Lung (tissue), 12 donors: Measurements from ENCODE around the gene TLE6. TPM values are rescaled to one million over a fixed set of nuclear protein-coding genes. Genes with fewer than 3 reads are reported as not detected.

Experiments used
- ATAC-seq: fragments of 200-7000 bp; cut with Tn5 transposase; one replicate; pipeline ENCODE4 v1.9.1; 2020; ENCODE audit warnings: moderate number of reproducible peaks; ENCODE audit not compliant: insufficient read depth, low FRiP score
- DNase-seq, 3 donors: peaks; one replicate each; pipeline ENCODE4 v3.0.0-alpha.2; 2013 to 2017
- H3K27ac ChIP-seq, 2 donors: one replicate each; pipeline ENCODE4 v1.5.1; 2013; ENCODE audit warnings: mild to moderate bottlenecking in 2 of 2, moderate library complexity in 2 of 2, control low read depth in 1 of 2, inconsistent platforms in 1 of 2, low read depth in 1 of 2, low read length in 1 of 2
- H3K27me3 ChIP-seq, 3 donors: one replicate each; pipeline ENCODE4 v1.5.1; 2013; ENCODE audit warnings: low read length in 2 of 3; ENCODE audit not compliant: control insufficient read depth in 3 of 3, insufficient read depth in 3 of 3
- H3K36me3 ChIP-seq, 4 donors: one replicate each; pipeline ENCODE4 v1.5.1; 2013; ENCODE audit warnings: low read length in 4 of 4, mild to moderate bottlenecking in 1 of 4, moderate library complexity in 1 of 4; ENCODE audit not compliant: control insufficient read depth in 4 of 4, insufficient read depth in 4 of 4
- H3K4me1 ChIP-seq, 5 donors: one replicate each; pipeline ENCODE4 v1.5.1; 2013; ENCODE audit warnings: low read length in 5 of 5, mild to moderate bottlenecking in 2 of 5, moderate library complexity in 1 of 5; ENCODE audit not compliant: control insufficient read depth in 5 of 5, insufficient read depth in 5 of 5
- H3K4me3 ChIP-seq: one replicate; pipeline ENCODE4 v1.5.1; 2013; ENCODE audit warnings: mild to moderate bottlenecking, control low read depth, moderate library complexity
- H3K9ac ChIP-seq, 2 donors: one replicate each; pipeline ENCODE4 v1.5.1; 2013; ENCODE audit warnings: low read length in 2 of 2, control low read depth in 1 of 2; ENCODE audit not compliant: insufficient read depth in 1 of 2
- H3K9me3 ChIP-seq, 4 donors: one replicate each; pipeline ENCODE4 v1.5.1; 2013; ENCODE audit warnings: low read length in 3 of 4, mild to moderate bottlenecking in 1 of 4, moderate library complexity in 1 of 4; ENCODE audit not compliant: control insufficient read depth in 4 of 4, insufficient read depth in 3 of 4
- WGBS, 2 donors: extraction: QIAGEN DNeasy Blood & Tissue Kit; methylation state at CpG; one replicate each; pipeline ENCODE4 v1.1.7; 2013; 5-methylcytosine and 5-hydroxymethylcytosine counted together
- polyA plus RNA-seq, 2 donors: library from polyadenylated mRNA; stranded (reverse); fragments of 200-250 nt; gene quantifications; one replicate each; pipeline ENCODE4 v1.2.1, GENCODE V29; 2013
- total RNA-seq, 2 donors: library from RNA; depleted of rRNA in 1 of 2; stranded (reverse); fragments of >200 nt in 1 of 2; gene quantifications; one replicate each; pipeline ENCODE4 v1.2.1, GENCODE V29; 2014 to 2021
- TF ChIP-seq, protein P1 (sequence below): IDR thresholded peaks from 2 replicates; pipeline ENCODE4 v1.5.1; 2012; ENCODE audit warnings: mild to moderate bottlenecking; ENCODE audit errors: control extremely low read depth, extremely low read depth
- donor health status: control.
- donor health status: control.
- donor health status: Bipolar disorder and iron deficiency.
- donor health status: healthy.
- donor health status: DM: yes; HTN: yes; CAD: no.

The TLE6 gene
- total and polyA plus RNA-seq, 4 donors: 6.1 to 8.8 (median 7.2) TPM

DNA sequence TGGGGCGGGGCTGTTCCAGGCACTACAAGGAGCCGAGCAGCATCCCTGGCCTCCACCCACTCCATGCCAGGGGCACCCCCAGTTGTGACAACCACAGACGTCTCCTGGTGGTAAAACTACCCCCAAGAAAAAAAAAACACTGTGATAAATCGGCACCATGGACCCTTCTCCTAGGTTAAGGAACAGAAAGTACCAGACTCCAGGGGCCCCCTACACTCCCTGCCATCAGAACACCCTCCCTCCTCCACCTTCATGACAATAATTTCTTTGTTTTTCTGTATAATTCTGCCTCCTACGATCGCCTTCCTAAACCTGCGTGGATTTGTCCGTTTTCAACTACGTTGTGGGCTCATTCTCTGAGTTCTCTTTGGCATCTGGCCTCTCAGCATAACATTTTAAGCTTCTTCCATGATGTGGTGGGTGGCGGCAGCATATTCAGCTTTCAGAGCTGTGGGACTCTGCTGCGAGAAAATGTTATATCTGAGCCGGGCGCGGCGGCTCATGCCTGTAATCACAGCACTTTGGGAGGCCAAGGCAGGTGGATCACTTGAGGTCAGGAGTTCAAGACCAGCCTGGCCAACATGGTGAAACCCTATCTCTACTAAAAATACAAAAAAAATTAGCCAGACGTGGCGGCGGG is 43.1 kb downstream of the TLE6 start:
- DNase-seq (no peak), ATAC-seq (no peak)
- Histone ChIP-seq H3K27ac (no peak overlapping the region), H3K9me3 (no peaks in the 10 kb centered on the region), H3K4me3 (no peak overlapping the region), H3K36me3 (peaks cover 0 to 13% (median 8%) of the 10 kb centered on the region in 4 donors), H3K9ac (no peak overlapping the region), H3K27me3 (no peaks in the 10 kb centered on the region), H3K4me1 (peaks cover 0 to 9% (median 0%) of the 10 kb centered on the region in 5 donors)
- TF ChIP-seq, protein P1, sequence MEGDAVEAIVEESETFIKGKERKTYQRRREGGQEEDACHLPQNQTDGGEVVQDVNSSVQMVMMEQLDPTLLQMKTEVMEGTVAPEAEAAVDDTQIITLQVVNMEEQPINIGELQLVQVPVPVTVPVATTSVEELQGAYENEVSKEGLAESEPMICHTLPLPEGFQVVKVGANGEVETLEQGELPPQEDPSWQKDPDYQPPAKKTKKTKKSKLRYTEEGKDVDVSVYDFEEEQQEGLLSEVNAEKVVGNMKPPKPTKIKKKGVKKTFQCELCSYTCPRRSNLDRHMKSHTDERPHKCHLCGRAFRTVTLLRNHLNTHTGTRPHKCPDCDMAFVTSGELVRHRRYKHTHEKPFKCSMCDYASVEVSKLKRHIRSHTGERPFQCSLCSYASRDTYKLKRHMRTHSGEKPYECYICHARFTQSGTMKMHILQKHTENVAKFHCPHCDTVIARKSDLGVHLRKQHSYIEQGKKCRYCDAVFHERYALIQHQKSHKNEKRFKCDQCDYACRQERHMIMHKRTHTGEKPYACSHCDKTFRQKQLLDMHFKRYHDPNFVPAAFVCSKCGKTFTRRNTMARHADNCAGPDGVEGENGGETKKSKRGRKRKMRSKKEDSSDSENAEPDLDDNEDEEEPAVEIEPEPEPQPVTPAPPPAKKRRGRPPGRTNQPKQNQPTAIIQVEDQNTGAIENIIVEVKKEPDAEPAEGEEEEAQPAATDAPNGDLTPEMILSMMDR: no peak
- WGBS, 2 donors: 90 to 92% methylated on average over 18 of the region's 18 CpGs

DNA sequence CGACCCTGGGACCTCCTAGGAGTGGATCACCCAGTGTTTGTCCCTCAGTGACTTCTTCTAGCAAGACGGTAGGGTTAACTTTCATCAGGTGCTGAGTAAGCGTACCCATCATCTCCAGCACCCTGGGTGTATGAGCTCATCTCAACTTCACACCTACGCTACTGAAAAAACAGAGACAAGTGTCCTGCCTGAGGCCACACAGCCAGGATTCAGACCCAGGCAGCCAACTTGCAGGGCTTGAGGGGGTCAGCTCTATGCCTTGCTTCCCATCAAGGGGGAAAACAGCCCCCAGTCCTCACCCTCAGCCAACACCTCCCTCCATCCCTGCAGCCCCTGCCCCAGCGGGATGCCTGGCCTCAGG is 47.1 kb downstream of the TLE6 start:
- Histone ChIP-seq H3K4me1 (peaks cover 0 to 22% (median 3%) of the 10 kb centered on the region in 5 donors), H3K9ac (peak overlapping the region in 1 of 2 donors; percentile 49), H3K9me3 (peaks cover 0 to under 1% (median 0%) of the 10 kb centered on the region in 4 donors), H3K27me3 (no peaks in the 10 kb centered on the region), H3K36me3 (peaks cover 0 to 20% (median 8%) of the 10 kb centered on the region in 4 donors), H3K4me3 (no peak overlapping the region), H3K27ac (no peak overlapping the region)
- DNase-seq: no peak
- 46 to 63% methylated on average over 5 of the region's 5 CpGs for WGBS, 2 donors
- ATAC-seq: no peak
- TF ChIP-seq, protein P1: no peak

DNA sequence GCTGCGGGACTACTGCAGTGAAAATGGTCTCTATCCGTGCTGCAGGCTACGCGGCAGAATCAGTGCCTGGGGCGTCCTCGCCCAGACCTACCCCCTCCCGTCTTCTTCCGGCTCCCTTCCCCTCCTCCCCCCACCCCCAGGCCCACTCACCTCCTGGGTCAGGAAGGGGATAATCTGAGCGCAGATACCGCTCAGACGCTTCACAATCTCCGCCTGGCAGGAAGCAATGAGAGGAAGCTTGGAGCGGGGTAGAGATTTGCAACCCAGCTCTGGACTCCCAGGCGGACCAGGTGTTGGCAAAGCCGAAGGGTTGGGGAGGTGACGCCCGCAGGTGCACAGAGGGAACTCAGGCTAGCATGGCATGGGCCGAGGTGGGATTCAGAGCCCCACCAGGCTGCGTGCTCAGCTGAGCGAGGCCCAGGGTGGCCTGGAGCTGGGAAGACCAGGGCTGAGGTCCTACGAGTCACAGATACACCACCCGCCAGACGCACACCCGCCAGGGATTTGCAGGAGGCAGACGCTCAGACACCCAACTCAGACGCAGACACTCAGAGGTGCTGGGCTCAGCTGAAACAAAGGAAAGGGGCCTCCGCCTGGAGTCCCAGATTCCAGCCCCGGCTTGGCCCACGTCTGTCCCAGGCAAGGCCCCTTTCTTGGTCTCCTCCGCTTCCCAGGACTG is 47.6 kb downstream of the TLE6 start:
- 30 to 51% methylated on average over 30 of the region's 30 CpGs for WGBS, 2 donors
- Histone ChIP-seq H3K27me3 (no peaks in the 10 kb centered on the region), H3K4me3 (no peak overlapping the region), H3K27ac (peak overlapping the region in 1 of 2 donors; percentile 23), H3K9me3 (peaks cover 0 to 1% (median 0%) of the 10 kb centered on the region in 4 donors), H3K9ac (no peak overlapping the region), H3K36me3 (peaks cover 0 to 16% (median 5%) of the 10 kb centered on the region in 4 donors), H3K4me1 (peaks cover 0 to 26% (median 4%) of the 10 kb centered on the region in 5 donors)
- no peak for ATAC-seq
- TF ChIP-seq, protein P1: no peak
- DNase-seq: peak in 1 of 3 donors; percentile 42
